Mammary epithelial cell (primary cell): Measurements from ENCODE around the gene GRB10.

ENCODE experiments used
- CTCF ChIP-seq, 2 donors: IDR thresholded peaks in 1 of 2; conservative IDR thresholded peaks in 1 of 2; 2 replicates each; pipeline ENCODE4 v1.5.1; 2011 to 2012; ENCODE audit warnings: inconsistent platforms in 2 of 2, low read length in 2 of 2, mild to moderate bottlenecking in 2 of 2, control low read depth in 1 of 2, low read depth in 1 of 2; ENCODE audit not compliant: insufficient read depth in 1 of 2; ENCODE audit errors: extremely low read depth in 1 of 2
- EZH2 ChIP-seq: IDR thresholded peaks from 2 replicates; pipeline ENCODE4 v1.6.1; 2012; ENCODE audit warnings: low read length, inconsistent platforms, borderline replicate concordance

GRCh38 chr7:50664461-50664922 is 118.2 kb downstream of the GRB10 start:
- TF ChIP-seq CTCF (conservative IDR thresholded peaks at IDR 0.05 in 1 of 2, IDR thresholded peaks at IDR 0.05 in 1 of 2; ENCODE audit: extremely low read depth in 1 of 2, insufficient read depth in 1 of 2, low read depth in 1 of 2, low read length in 2 of 2) (no peak), EZH2 (no peak)
